Stomach (tissue), 9 donors: ENCODE data around the gene HAGH. TPM values are rescaled to one million over a fixed set of nuclear protein-coding genes. Genes with fewer than 3 reads are reported as not detected.

ENCODE experiments used
- DNase-seq, 2 donors: peaks; one replicate each; pipeline versions ENCODE4 v3.0.0 to v3.0.0-alpha.2; 2013 to 2019
- H3K27ac ChIP-seq, 5 donors: fragments of 200-600 bp in 4 of 5; sonication (generic) in 4 of 5; one replicate each; pipeline ENCODE4 v1.5.1; 2013 to 2019; ENCODE audit warnings: mild to moderate bottlenecking in 1 of 5, moderate library complexity in 1 of 5
- H3K27me3 ChIP-seq, 3 donors: fragments of 200-600 bp; sonication (generic); one replicate each; pipeline ENCODE4 v1.5.1; 2017 to 2019; ENCODE audit warnings: mixed run types in 1 of 3
- H3K36me3 ChIP-seq, 4 donors: fragments of 200-600 bp; sonication (generic); 1 replicate in 3 of 4; 2 replicates in 1 of 4; pipeline ENCODE4 v1.5.1; 2016 to 2019
- H3K4me1 ChIP-seq, 4 donors: fragments of 200-600 bp; sonication (generic); one replicate each; pipeline ENCODE4 v1.5.1; 2016 to 2019
- H3K4me3 ChIP-seq, 4 donors: fragments of 200-600 bp; sonication (generic) in 3 of 4; one replicate each; pipeline ENCODE4 v1.5.1; 2016 to 2019; ENCODE audit warnings: mild to moderate bottlenecking in 1 of 4
- H3K9me3 ChIP-seq, 4 donors: fragments of 200-600 bp; sonication (generic); one replicate each; pipeline ENCODE4 v1.5.1; 2016 to 2019
- CTCF ChIP-seq, 7 experiments: fragments of 450-650 bp in 4 of 7; fragments of 200-600 bp in 3 of 7; sonication (generic) in 3 of 7; IDR thresholded peaks; one replicate each; pipeline ENCODE4 v1.5.1; 2016 to 2019; ENCODE audit warnings: antibody characterized with exemption in 7 of 7, control low read depth in 2 of 7, mild to moderate bottlenecking in 1 of 7
- EP300 ChIP-seq: sonication (generic); formaldehyde crosslinking; IDR thresholded peaks from one replicate; pipeline ENCODE4 v1.6.1; 2017; ENCODE audit warnings: antibody characterized with exemption
- POLR2A ChIP-seq, 4 donors: fragments of 450-650 bp; IDR thresholded peaks; one replicate each; pipeline ENCODE4 v1.6.1; 2016; ENCODE audit warnings: antibody characterized with exemption in 4 of 4, control low read depth in 2 of 4, mild to moderate bottlenecking in 1 of 4, moderate library complexity in 1 of 4
- POLR2AphosphoS5 ChIP-seq, 3 donors: sonication (generic); formaldehyde crosslinking; IDR thresholded peaks; one replicate each; pipeline ENCODE4 v1.6.1; 2016; ENCODE audit warnings: antibody characterized with exemption in 3 of 3
- WGBS, 5 donors: extraction: QIAGEN DNeasy Blood & Tissue Kit in 3 of 5; methylation state at CpG; one replicate each; pipeline versions ENCODE4 v1.1.5 to v1.1.7; 2013 to 2018; 5-methylcytosine and 5-hydroxymethylcytosine counted together
- intact Hi-C: fragments of 100-400 bp; cut with DNase I; formaldehyde crosslinking; loops from one replicate; pipeline ENCODE4 v1.15.1; 2023; ENCODE audit warnings: low total_unique reads
- polyA plus RNA-seq, 3 donors: library from polyadenylated mRNA; stranded (reverse); fragments of 200-250 nt; gene quantifications; one replicate each; pipeline ENCODE4 v1.2.3, GENCODE V29; 2013
- total RNA-seq, 5 donors: library from RNA; depleted of rRNA; stranded (reverse); fragments of >200 nt; gene quantifications; one replicate each; pipeline versions ENCODE4 v1.1.0 to v1.2.3, GENCODE V29; 2014 to 2016
- donor health status: healthy with polysubstance abuse.
- donor health status: Bipolar disorder and iron deficiency.
- donor health status: healthy.

The HAGH gene
- total and polyA plus RNA-seq, 8 donors = 30.3 to 119 (median 69.2) TPM

GRCh38 chr16:1761751-1762150 is 64.9 kb downstream of the HAGH start:
- Histone ChIP-seq H3K27me3 (no peaks in the 10 kb centered on the region), H3K9me3 (no peaks in the 10 kb centered on the region), H3K4me1 (peaks cover 0 to 20% (median 6%) of the 10 kb centered on the region in 4 donors), H3K4me3 (no peak overlapping the region), H3K36me3 (peaks cover 62 to 100% (median 100%) of the 10 kb centered on the region in 4 donors), H3K27ac (no peak overlapping the region)
- WGBS, 5 donors = 87 to 95% (median 92%) methylated on average over 13 to 15 of the region's 15 CpGs
- no peak for TF ChIP-seq POLR2A (IDR thresholded peaks at IDR 0.05)
- no peak for TF ChIP-seq CTCF (IDR thresholded peaks at IDR 0.05)
- no peak for TF ChIP-seq EP300
- TF ChIP-seq POLR2AphosphoS5 (IDR thresholded peaks at IDR 0.05) = no peak
- intact Hi-C loops = no loop called here
- no peak for DNase-seq

- WGBS, 5 donors = 88 to 94% (median 91%) methylated on average over 12 to 15 of the region's 15 CpGs
- Histone ChIP-seq H3K27me3 (no peaks in the 10 kb centered on the region), H3K4me1 (peaks cover 0 to 20% (median 6%) of the 10 kb centered on the region in 4 donors), H3K27ac (no peak overlapping the region), H3K36me3 (peaks cover 54 to 100% (median 97%) of the 10 kb centered on the region in 4 donors), H3K4me3 (no peak overlapping the region), H3K9me3 (no peaks in the 10 kb centered on the region)
- intact Hi-C loops = no loop called here
- no peak for DNase-seq
- no peak for TF ChIP-seq POLR2A (IDR thresholded peaks at IDR 0.05)
- TF ChIP-seq EP300 = no peak
- no peak for TF ChIP-seq CTCF (IDR thresholded peaks at IDR 0.05)
- TF ChIP-seq POLR2AphosphoS5 (IDR thresholded peaks at IDR 0.05) = no peak
Observed at GRCh38 chr16:1760911-1761310, 65.7 kb downstream of the HAGH start.

- peaks cover 0 to 20% (median 6%) of the 10 kb centered on the region in 4 donors for H3K4me1 ChIP-seq
- H3K27ac ChIP-seq = no peak overlapping the region
- H3K9me3 ChIP-seq = no peaks in the 10 kb centered on the region
- H3K36me3 ChIP-seq = peaks cover 40 to 100% (median 96%) of the 10 kb centered on the region in 4 donors
- H3K27me3 ChIP-seq = no peaks in the 10 kb centered on the region
- 91 to 94% (median 94%) methylated on average over 16 to 21 of the region's 21 CpGs for WGBS, 5 donors
- intact Hi-C loops = no loop called here
- TF ChIP-seq CTCF (IDR thresholded peaks at IDR 0.05) (no peak), POLR2A (IDR thresholded peaks at IDR 0.05) (no peak), POLR2AphosphoS5 (IDR thresholded peaks at IDR 0.05) (no peak), EP300 (no peak)
- H3K4me3 ChIP-seq = no peak overlapping the region
- DNase-seq = no peak
Observed at GRCh38 chr16:1759511-1759910, 67.1 kb downstream of the HAGH start.

- H3K4me1 ChIP-seq = peaks cover 0 to 16% (median 6%) of the 10 kb centered on the region in 4 donors
- no peak overlapping the region for H3K4me3 ChIP-seq
- no peaks in the 10 kb centered on the region for H3K9me3 ChIP-seq
- peaks cover 35 to 100% (median 96%) of the 10 kb centered on the region in 4 donors for H3K36me3 ChIP-seq
- no peak overlapping the region for H3K27ac ChIP-seq
- DNase-seq = no peak
- H3K27me3 ChIP-seq = no peaks in the 10 kb centered on the region
- no peak for TF ChIP-seq CTCF (IDR thresholded peaks at IDR 0.05)
- no peak for TF ChIP-seq EP300
- TF ChIP-seq POLR2A (IDR thresholded peaks at IDR 0.05) = no peak
- TF ChIP-seq POLR2AphosphoS5 (IDR thresholded peaks at IDR 0.05) = no peak
- intact Hi-C loops = no loop called here
- 90 to 99% (median 93%) methylated on average over 11 to 18 of the region's 18 CpGs for WGBS, 5 donors
Observed at GRCh38 chr16:1758923-1759322, 67.7 kb downstream of the HAGH start.
